Right lobe of liver (tissue), 6 donors: ENCODE results near the gene DPRX. TPM values are rescaled to one million over a fixed set of nuclear protein-coding genes. Genes with fewer than 3 reads are reported as not detected.

Experiments
- ATAC-seq, 4 donors: fragments of 200-7000 bp; cut with Tn5 transposase; one replicate each; pipeline ENCODE4 v1.9.1; 2020; ENCODE audit warnings: mild to moderate bottlenecking in 4 of 4, moderate library complexity in 4 of 4
- DNase-seq, 3 donors: peaks; one replicate each; pipeline ENCODE4 v3.0.0-alpha.2; 2020
- H3K27ac ChIP-seq, 3 donors: fragments of 200-600 bp; one replicate each; pipeline ENCODE4 v1.8.0; 2022
- H3K27me3 ChIP-seq, 2 donors: fragments of 200-600 bp; one replicate each; pipeline ENCODE4 v1.8.0; 2022
- H3K36me3 ChIP-seq, 4 donors: fragments of 200-600 bp; sonication (generic) in 1 of 4; one replicate each; pipeline versions ENCODE4 v1.5.1 to v1.8.0; 2017 to 2022; ENCODE audit warnings: control low read depth in 1 of 4
- H3K4me1 ChIP-seq, 4 donors: fragments of 200-600 bp; sonication (generic) in 1 of 4; one replicate each; pipeline versions ENCODE4 v1.5.1 to v1.8.0; 2017 to 2022; ENCODE audit warnings: control low read depth in 1 of 4
- H3K4me3 ChIP-seq, 3 donors: fragments of 200-600 bp; one replicate each; pipeline ENCODE4 v1.8.0; 2022
- H3K9me3 ChIP-seq, 4 donors: fragments of 200-600 bp; sonication (generic) in 1 of 4; one replicate each; pipeline versions ENCODE4 v1.5.1 to v1.8.0; 2017 to 2022; ENCODE audit warnings: control low read depth in 1 of 4
- CTCF ChIP-seq, 4 donors: fragments of 200-600 bp in 3 of 4; fragments of 450-650 bp in 1 of 4; IDR thresholded peaks; one replicate each; pipeline versions ENCODE4 v1.5.1 to v1.8.0; 2016 to 2022; ENCODE audit warnings: antibody characterized with exemption in 4 of 4, mild to moderate bottlenecking in 2 of 4
- POLR2A ChIP-seq: fragments of 450-650 bp; IDR thresholded peaks from one replicate; pipeline ENCODE4 v1.6.1; 2017; ENCODE audit warnings: antibody characterized with exemption, mild to moderate bottlenecking
- WGBS: methylation state at CpG from one replicate; pipeline ENCODE4 v1.1.6; 2018; ENCODE audit warnings: low coverage, low lambda C conversion rate; ENCODE audit not compliant: insufficient coverage; ENCODE audit errors: missing lambda C conversion rate; 5-methylcytosine and 5-hydroxymethylcytosine counted together
- intact Hi-C, 2 donors: fragments of 100-400 bp; cut with DNase I; formaldehyde crosslinking; loops; one replicate each; pipeline versions ENCODE4 v1.11.2 to v1.14.1; 2022
- total RNA-seq, 6 experiments: library from RNA; depleted of rRNA in 2 of 6; stranded (reverse); fragments of >200 nt in 2 of 6; fragmentation: NEBNext Ultra II Directional in 3 of 6; extraction: Animal tissue kit (Norgen Biotek cat#: 25700) in 3 of 6; gene quantifications; one replicate each; pipeline versions ENCODE4 v1.1.0 to v1.2.4, GENCODE V29; 2016 to 2023
- donor health status: DM: no; HTN: yes; CAD: no.
- donor health status: DM: no; HTN: no; CAD: no.
- donor health status: DM: no; HTN: no; CAD: no.
- donor health status: DM: no; HTN: yes; CAD: no.
- donor health status: DM: no; HTN: yes; CAD: no.

The DPRX gene
- total RNA-seq, 6 experiments from 2014 or later: not detected

- no peak for ATAC-seq
- Histone ChIP-seq H3K9me3 (no peaks in the 10 kb centered on the region), H3K36me3 (no peaks in the 10 kb centered on the region), H3K27me3 (no peaks in the 10 kb centered on the region), H3K4me3 (no peak overlapping the region), H3K27ac (no peak overlapping the region), H3K4me1 (no peaks in the 10 kb centered on the region)
- 60% methylated on average over 8 of the region's 8 CpGs for WGBS
- DNase-seq: no peak
- no peak for TF ChIP-seq POLR2A
- TF ChIP-seq CTCF (IDR thresholded peaks at IDR 0.05): no peak
- intact Hi-C loops: no loop called here
These were observed 23.4 kb downstream of the DPRX start for GRCh38 chr19:53655042-53655665.

GRCh38 chr19:53657330-53657729 is 25.5 kb downstream of the DPRX start:
- WGBS: 14% methylated on average over 2 of the region's 4 CpGs
- Histone ChIP-seq H3K9me3 (no peaks in the 10 kb centered on the region), H3K27me3 (no peaks in the 10 kb centered on the region), H3K27ac (no peak overlapping the region), H3K36me3 (no peaks in the 10 kb centered on the region), H3K4me1 (no peaks in the 10 kb centered on the region), H3K4me3 (no peak overlapping the region)
- DNase-seq (no peak), ATAC-seq (no peak)
- TF ChIP-seq CTCF (IDR thresholded peaks at IDR 0.05) (no peak), POLR2A (no peak)
- intact Hi-C loops: no loop called here

- intact Hi-C loops: no loop called here
- TF ChIP-seq CTCF (IDR thresholded peaks at IDR 0.05): no peak
- no peak for TF ChIP-seq POLR2A
- H3K27me3 ChIP-seq: no peaks in the 10 kb centered on the region
- 57% methylated on average over 6 of the region's 7 CpGs for WGBS
- DNase-seq (peak in 1 of 3 donors; percentile 27), ATAC-seq (peak in 3 of 4 donors; percentile 29 to 71 (median 63))
- H3K4me1 ChIP-seq: no peaks in the 10 kb centered on the region
- no peaks in the 10 kb centered on the region for H3K9me3 ChIP-seq
- no peak overlapping the region for H3K27ac ChIP-seq
- no peak overlapping the region for H3K4me3 ChIP-seq
- H3K36me3 ChIP-seq: no peaks in the 10 kb centered on the region
These were observed 26.0 kb downstream of the DPRX start for GRCh38 chr19:53657778-53658177.

- no peaks in the 10 kb centered on the region for H3K36me3 ChIP-seq
- no peak for TF ChIP-seq POLR2A
- TF ChIP-seq CTCF (IDR thresholded peaks at IDR 0.05): peak in 3 of 4 donors; percentile 17 to 21 (median 18)
- ATAC-seq: peak in 3 of 4 donors; percentile 58 to 82 (median 78)
- intact Hi-C loops: no loop called here
- H3K4me3 ChIP-seq: no peak overlapping the region
- H3K4me1 ChIP-seq: no peaks in the 10 kb centered on the region
- peak in 1 of 3 donors; percentile 38 for DNase-seq
- H3K27me3 ChIP-seq: no peaks in the 10 kb centered on the region
- 14% methylated on average over 6 of the region's 6 CpGs for WGBS
- H3K9me3 ChIP-seq: no peaks in the 10 kb centered on the region
- H3K27ac ChIP-seq: no peak overlapping the region
These were observed 27.5 kb downstream of the DPRX start for GRCh38 chr19:53659292-53659691.

- ATAC-seq: no peak
- Histone ChIP-seq H3K9me3 (no peaks in the 10 kb centered on the region), H3K36me3 (no peaks in the 10 kb centered on the region), H3K27me3 (no peaks in the 10 kb centered on the region), H3K27ac (no peak overlapping the region), H3K4me1 (no peaks in the 10 kb centered on the region), H3K4me3 (no peak overlapping the region)
- intact Hi-C loops: no loop called here
- DNase-seq: no peak
- TF ChIP-seq POLR2A (no peak), CTCF (IDR thresholded peaks at IDR 0.05) (no peak)
- 60% methylated on average over 4 of the region's 4 CpGs for WGBS
These were observed 28.8 kb downstream of the DPRX start for GRCh38 chr19:53660584-53660983.
